ENCODE results near the gene KCNQ1OT1.

Gene KCNQ1OT1

GRCh38 chr11:2699531-2700414, at the start of gene KCNQ1OT1:
Gene KCNQ1OT1 (minus strand): TSS chr11:2699994.
- DNase-seq: peak; percentile 89

DNA sequence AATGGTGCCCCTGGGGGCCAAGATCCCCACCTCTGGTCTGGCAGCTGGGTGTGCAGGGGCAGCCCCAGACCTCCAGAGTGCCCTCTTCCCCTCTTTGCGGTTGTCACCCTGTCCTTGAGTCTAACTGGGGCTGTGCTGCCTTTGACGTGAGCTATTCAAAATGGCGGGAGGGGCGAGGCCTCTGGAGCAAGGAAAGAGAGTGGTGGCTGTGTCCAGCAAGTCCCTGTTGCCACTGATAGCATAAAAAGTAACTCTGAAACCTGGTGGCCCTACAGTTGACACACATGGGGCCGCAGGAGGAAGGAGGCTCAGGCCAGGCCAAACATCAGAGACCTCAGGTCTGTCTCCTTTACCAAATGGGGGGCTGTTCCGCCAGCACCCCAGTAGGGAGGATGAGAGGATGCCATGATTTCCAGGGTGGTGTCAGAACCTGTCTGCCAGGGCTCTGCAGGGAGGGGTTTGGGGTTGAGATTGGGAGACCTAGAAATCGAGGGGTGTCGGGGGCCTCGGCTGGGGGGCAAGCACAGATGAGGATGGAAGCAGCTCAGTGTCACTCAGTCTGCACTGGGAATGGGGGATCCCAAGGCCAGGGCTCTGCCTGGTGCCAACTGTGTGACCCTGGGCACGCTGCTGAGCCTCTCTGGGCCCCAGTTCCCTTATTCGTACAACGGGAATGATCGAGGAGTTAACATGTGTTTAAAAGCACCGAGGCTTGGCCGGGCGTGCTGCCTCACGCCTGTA, 49.2 kb upstream of the KCNQ1OT1 start:
- DNase-seq: no peak

DNA sequence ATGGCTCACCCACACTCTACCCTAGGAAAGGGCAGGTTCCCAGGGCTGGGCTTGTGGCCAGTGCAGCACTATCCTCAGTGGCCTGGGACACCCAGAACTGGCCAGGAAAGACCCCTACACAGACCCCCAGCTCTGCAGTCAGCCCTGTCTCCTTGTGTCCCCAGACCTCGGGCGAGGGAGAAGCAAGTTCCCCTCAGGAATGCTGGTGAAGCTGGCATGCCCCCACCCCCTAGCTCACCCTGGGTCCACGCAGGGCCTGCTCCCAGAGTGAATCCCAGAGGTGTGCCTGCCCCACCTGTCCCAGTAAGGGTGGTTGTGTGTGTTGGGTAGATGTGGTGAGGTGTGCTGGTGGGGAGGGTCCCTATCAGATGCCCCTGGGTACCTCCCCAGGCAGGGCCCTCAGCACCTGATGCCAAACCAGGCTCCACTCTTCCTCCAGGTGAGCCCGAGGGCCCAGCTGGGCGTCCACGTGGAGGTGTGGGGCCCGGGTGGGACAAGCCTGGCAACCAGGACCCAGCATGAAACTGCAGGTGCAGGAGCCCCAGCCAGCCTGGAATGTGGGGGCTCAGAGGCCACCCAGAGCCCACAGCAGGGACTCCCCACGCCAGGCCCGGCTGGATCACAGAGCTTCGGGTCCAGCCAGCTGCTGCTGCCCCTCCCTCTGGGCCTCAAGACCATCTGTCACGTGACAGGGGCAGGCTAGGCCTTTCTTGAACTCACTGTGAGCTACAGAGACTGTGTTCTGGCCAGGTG, 48.4 kb upstream of the KCNQ1OT1 start:
- DNase-seq: no peak

DNA sequence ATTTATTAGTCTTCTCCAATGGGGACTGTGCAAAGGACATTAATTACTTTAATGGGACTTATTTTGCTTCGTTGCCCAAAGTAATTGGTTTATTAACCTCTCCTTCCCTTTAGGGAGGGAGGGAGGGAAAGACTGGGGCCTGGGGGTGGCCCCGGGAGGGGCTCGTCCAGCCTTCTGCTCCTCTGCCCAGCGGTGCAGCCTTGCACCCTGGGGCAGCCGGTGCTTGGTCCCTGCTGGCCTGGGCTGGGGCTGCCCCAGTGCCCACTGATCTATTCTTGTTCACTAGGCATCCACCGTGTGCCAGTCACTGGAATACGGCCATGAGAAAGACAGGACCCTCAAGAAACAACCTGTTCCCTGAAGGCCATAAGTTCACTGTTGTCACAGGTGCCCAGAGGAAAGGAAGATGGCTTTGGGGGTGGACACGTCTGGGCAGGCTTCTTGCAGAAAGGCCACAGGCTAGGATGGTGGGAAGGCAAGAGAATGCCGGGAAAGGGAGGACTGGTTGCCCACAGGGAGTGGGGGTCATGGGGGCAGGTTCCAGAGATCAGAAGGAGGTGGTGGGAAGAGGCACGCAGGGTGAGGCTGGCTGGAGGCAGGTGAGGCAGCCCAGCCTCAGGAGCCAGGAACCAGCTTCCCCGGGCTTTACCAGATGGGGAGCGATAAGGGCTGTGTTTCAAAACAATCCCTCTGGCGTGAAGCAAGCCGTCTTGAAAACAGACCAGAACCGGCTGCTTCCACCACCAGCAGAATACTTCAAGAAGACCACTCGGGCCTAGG, 47.6 kb upstream of the KCNQ1OT1 start:
- no peak for DNase-seq

DNA sequence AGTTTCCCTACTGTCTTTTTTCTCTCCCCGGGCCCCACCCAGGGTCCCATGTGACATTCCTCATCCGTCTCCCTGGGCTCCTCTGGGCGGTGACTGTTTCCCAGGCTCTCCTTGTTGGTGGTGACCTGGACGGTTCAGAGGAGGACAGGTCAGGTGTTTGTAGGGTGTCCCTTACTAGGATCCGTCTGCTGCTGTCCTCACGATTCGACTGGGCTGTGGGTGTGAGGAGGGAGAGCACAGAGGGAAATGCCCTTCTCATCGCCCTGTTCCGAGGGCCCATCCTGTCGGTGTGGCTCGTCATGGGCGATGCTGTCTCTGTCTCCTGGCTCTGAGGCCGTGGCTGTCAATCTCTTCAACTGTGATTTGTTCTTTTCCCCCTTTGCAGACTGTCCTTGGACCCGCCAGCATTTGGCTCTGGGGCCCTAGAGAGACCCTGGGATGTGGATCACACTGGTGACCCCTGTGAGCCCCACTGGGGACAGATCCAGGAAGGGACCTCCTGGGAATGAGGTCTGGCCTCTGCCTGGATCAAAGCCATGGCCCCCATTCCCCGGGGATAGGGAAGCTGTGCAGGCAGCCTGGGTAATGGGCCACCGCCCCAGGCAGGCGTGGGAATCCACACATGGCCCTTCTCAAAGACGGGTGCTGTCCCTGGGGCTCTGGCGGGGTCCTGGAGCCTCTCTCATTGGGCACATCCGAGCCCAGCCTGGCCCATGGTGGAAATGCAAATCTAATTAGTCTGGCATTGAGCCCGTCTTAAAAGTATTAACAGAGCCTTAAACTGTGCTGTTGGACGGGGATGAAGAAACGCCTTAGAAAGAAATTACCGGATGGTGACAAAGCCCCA, 46.8 kb upstream of the KCNQ1OT1 start:
- DNase-seq: no peak

- no peak for DNase-seq
These were observed 45.7 kb upstream of the KCNQ1OT1 start for GRCh38 chr11:2745511-2745910.

- DNase-seq: no peak
These were observed 44.4 kb upstream of the KCNQ1OT1 start for GRCh38 chr11:2744166-2744565.

DNA sequence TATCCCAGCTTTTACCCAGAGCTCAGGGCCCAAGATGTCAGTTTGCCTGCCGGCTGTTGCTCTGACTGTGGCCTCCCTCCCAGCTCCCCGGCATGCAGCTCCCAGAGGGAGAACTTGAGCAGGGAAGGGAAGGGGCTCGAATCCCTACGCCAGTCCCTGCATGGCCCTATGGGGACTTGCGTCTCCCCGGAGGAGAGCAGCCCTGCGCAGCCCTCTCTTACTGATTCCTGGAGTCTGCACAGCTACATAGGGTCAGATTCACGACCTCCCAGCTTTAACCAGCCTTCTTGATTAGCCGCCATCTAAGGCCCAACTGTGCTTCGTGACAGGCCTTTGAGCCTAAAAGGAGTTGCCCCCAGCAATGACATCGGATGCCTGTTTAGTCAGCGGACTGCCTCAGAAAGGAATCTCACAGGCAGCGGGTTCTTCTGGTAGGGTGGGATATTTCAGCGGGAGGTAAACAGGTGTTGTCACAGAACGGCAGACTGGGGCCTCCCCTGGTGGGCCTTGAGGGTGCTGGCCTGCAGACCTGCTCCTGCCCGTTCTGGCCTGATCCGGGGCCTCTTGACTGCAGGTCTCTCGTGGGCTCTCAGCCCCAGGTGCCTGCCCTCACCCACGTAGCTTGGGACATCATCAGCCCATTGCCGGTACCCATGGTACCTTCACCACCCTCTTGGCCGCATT, 43.8 kb upstream of the KCNQ1OT1 start:
- no peak for DNase-seq

DNA sequence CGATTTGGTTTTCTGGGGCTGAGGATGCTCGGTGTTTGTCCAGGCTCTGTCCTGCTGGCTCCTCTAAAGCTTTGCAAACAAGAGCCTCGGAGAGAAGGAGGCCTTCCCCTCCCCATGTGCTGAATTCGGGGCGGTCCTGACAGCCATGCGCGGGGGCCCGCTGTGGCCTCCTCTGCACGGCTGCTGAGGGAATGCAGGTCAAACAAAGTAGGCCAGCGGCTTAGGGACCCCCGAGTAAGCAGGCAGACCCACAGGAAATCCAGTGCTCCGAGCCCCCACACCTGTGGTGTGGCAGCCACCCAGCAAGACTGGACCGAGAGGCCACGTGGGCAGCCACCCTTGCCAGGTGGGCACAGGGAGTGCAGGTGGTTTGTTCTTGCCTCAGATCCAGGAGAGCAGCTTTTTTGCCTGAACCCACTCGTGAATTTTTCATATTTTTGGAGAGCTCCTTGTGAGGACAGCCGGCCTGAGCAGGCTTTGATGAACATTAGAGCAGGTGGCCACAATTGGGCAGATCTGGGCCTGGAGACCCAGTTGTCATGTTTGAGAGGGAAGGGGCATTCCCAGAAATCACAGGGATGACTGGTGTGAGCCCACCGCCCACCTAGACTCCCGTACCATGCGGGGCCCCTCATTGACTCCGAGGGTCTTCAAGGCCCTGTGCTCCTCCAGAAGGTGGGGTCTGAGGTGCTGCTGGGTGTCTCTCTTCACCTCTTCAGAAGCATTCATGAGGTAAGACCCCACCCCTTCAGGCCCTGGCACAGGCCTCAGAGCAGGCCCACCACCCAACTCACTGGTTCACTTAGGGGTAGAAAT, 43.0 kb upstream of the KCNQ1OT1 start:
- no peak for DNase-seq

DNA sequence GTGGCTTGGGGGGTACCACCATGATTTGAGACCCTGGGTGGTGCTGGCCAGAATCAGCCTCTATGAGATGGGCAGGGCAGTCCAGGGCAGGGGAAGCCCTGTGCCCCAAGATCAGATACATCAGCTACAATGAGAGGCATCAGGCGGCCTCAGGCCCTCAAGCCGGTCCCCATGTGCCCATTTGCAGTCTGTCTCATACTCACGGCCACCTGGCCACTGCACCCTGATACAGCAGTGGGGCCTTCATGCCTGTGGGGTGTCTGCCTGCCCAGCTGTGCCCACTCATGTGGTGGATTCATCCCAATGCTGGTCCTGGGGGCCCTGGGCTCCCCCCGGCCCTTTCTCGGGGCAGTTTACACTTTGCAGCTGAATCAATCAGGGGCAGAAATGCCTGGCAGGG, 42.4 kb upstream of the KCNQ1OT1 start:
- DNase-seq: no peak

DNA sequence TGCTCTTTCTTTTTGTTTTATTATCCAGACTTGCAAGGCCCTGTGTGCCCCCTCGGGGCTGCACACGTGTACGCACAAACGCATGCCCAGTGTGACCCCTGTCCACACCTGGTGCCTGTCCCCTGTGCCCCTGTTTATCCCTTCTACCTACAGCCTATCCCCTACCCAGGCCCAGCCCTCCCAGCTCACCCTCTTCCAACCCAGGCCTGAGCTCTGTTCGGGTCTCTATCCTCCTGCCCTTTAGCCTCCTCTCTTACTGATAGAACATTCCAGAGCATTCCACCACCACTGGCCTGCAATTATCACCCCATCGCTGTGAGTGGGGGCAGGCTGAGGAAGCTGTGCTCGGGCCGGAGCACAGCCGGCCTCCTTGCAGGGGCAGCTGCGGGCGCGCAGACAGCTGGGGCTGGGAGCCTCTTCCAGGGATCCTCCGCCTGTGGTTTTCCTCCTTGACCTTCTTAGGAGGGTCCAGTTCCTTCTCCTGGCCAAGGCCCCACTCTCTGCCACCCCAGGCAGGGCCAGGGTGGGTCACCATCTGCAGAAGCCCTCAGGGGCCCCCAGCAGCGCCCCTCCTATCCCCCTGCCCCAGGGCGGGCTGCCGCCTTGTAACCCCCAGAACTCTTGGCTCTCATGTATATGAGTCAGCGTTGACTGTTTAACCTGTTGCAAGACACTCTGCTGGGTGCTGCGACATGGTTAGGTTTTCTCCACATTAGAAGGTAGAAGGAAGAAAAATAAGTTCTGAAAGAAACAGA, 41.8 kb upstream of the KCNQ1OT1 start:
- DNase-seq: no peak

GRCh38 chr11:2741006-2741376, 41.2 kb upstream of the KCNQ1OT1 start:
- DNase-seq: no peak

- no peak for DNase-seq
These were observed 40.6 kb upstream of the KCNQ1OT1 start for GRCh38 chr11:2740275-2740940.

GRCh38 chr11:2739531-2740274, 39.9 kb upstream of the KCNQ1OT1 start:
- no peak for DNase-seq

GRCh38 chr11:2738551-2739431, 39.0 kb upstream of the KCNQ1OT1 start:
- no peak for DNase-seq

DNA sequence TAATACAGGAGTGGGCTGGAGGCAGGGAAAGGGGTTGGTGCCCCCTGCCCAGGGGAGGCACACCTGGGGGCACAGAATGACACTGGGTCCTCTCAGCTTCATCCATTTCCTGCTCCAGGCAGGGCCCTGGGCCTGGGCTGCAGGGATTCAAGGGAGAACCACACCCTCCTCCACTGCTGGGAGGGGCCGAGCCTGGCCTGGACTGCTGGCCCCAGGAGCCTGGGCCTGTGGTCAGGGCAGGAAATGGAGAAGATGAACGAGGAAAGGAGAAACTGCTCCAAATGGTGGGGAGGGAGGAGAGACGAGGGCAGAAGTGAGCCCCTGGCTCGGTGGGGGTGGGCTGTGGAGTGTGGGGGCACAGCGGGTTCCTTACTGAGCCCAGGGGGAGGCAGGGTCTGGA, 38.1 kb upstream of the KCNQ1OT1 start:
- no peak for DNase-seq

DNA sequence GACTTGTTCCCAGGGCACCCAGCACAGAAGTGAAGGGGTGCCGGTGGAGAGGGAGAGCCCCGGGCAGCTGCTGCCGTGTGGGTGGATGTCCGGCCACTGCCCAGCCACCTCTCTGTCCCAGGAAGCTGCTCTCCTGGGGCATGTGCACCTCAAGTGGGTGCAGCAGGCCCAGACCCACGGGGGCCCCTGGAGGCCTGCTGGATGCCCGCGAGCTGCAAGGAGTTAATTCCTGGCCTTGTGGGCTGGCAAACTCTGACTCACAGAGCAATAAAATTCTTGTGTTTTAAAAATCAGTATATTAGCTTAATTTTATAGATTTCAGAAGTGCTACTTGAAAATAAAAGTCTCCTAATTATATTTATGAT, 37.4 kb upstream of the KCNQ1OT1 start:
- no peak for DNase-seq

Data from NCI-H2227 treated with DMSO at 0.1 percent for 48 hours (cell line).